Measurements from ENCODE around the gene MACROD2.

MACROD2 gene

GRCh38 chr20:15774926-15775325 lies 1779.6 kb downstream of the MACROD2 start:
- no peak overlapping the region for H3K4me3 ChIP-seq
- H4K20me1 ChIP-seq: no peaks in the 10 kb centered on the region
- peaks cover 0 to 7% (median 0%) of the 10 kb centered on the region in 10 experiments; a peak in 4 of 20 replicates for H3K4me1 ChIP-seq
- H3K27ac ChIP-seq: no peak overlapping the region
- no peaks in the 10 kb centered on the region for H3K36me3 ChIP-seq
- H3K27me3 ChIP-seq: no peaks in the 10 kb centered on the region
- H3K9me3 ChIP-seq (replicated peaks in 1 of 11): peaks cover 0 to 6% (median 0%) of the 10 kb centered on the region in 11 experiments; a peak in 1 of 22 replicates
- TF ChIP-seq Cebpa-rat (IDR thresholded peaks at IDR 0.05): no peak
- H3K9ac ChIP-seq: no peak overlapping the region
- H3K4me2 ChIP-seq: no peak overlapping the region

GRCh38 chr20:15776770-15777466 lies 1781.6 kb downstream of the MACROD2 start:
- Histone ChIP-seq H3K4me1 (peaks cover 0 to 7% (median 0%) of the 10 kb centered on the region in 10 experiments; a peak in 4 of 20 replicates), H3K4me3 (no peak overlapping the region), H3K27ac (no peak overlapping the region), H3K9me3 (replicated peaks in 1 of 11) (peaks cover 0 to 6% (median 0%) of the 10 kb centered on the region in 11 experiments; a peak in 1 of 22 replicates), H3K4me2 (no peak overlapping the region), H4K20me1 (no peaks in the 10 kb centered on the region), H3K9ac (no peak overlapping the region), H3K36me3 (no peaks in the 10 kb centered on the region), H3K27me3 (no peaks in the 10 kb centered on the region)
- TF ChIP-seq Cebpa-rat (IDR thresholded peaks at IDR 0.05): no peak

- no peaks in the 10 kb centered on the region for H3K9me3 ChIP-seq (replicated peaks in 1 of 11)
- no peak for TF ChIP-seq Cebpa-rat (IDR thresholded peaks at IDR 0.05)
- H3K27ac ChIP-seq: no peak overlapping the region
- no peaks in the 10 kb centered on the region for H3K4me1 ChIP-seq
- no peak overlapping the region for H3K9ac ChIP-seq
- H3K4me2 ChIP-seq: no peak overlapping the region
- no peaks in the 10 kb centered on the region for H3K36me3 ChIP-seq
- no peak overlapping the region for H3K4me3 ChIP-seq
- H4K20me1 ChIP-seq: no peaks in the 10 kb centered on the region
- no peaks in the 10 kb centered on the region for H3K27me3 ChIP-seq
These were observed 1788.7 kb downstream of the MACROD2 start for GRCh38 chr20:15784020-15784419.

- H3K9ac ChIP-seq: no peak overlapping the region
- no peaks in the 10 kb centered on the region for H3K9me3 ChIP-seq (replicated peaks in 1 of 11)
- no peak overlapping the region for H3K27ac ChIP-seq
- H3K4me3 ChIP-seq: no peak overlapping the region
- H4K20me1 ChIP-seq: no peaks in the 10 kb centered on the region
- no peak overlapping the region for H3K4me2 ChIP-seq
- H3K27me3 ChIP-seq: no peaks in the 10 kb centered on the region
- TF ChIP-seq Cebpa-rat (IDR thresholded peaks at IDR 0.05): no peak
- peaks cover 0 to 3% (median 2%) of the 10 kb centered on the region in 10 experiments; a peak in 13 of 20 replicates for H3K4me1 ChIP-seq
- no peaks in the 10 kb centered on the region for H3K36me3 ChIP-seq
These were observed 1793.8 kb downstream of the MACROD2 start for GRCh38 chr20:15789079-15789478.

- no peaks in the 10 kb centered on the region for H3K36me3 ChIP-seq
- peaks cover 0 to 13% (median 10%) of the 10 kb centered on the region in 10 experiments; a peak in 14 of 20 replicates for H3K4me1 ChIP-seq
- no peak overlapping the region for H3K9ac ChIP-seq
- no peak for TF ChIP-seq Cebpa-rat (IDR thresholded peaks at IDR 0.05)
- no peaks in the 10 kb centered on the region; a peak in 1 of 22 replicates for H3K9me3 ChIP-seq (replicated peaks in 1 of 11)
- H3K27me3 ChIP-seq: no peaks in the 10 kb centered on the region
- H4K20me1 ChIP-seq: no peaks in the 10 kb centered on the region
- no peak overlapping the region for H3K4me2 ChIP-seq
- H3K4me3 ChIP-seq: no peak overlapping the region
- H3K27ac ChIP-seq: no peak overlapping the region
These were observed 1797.5 kb downstream of the MACROD2 start for GRCh38 chr20:15792855-15793254.

- Histone ChIP-seq H3K9me3 (replicated peaks in 1 of 11) (no peaks in the 10 kb centered on the region; a peak in 1 of 22 replicates), H3K27ac (no peak overlapping the region), H3K4me3 (no peak overlapping the region), H3K4me1 (peaks cover 0 to 13% (median 10%) of the 10 kb centered on the region in 10 experiments; a peak in 14 of 20 replicates), H3K4me2 (peak overlapping the region in 8 of 11 experiments; percentile 14 to 61 (median 44); a peak in 12 of 22 replicates), H3K27me3 (no peaks in the 10 kb centered on the region), H4K20me1 (no peaks in the 10 kb centered on the region), H3K36me3 (no peaks in the 10 kb centered on the region), H3K9ac (no peak overlapping the region)
- no peak for TF ChIP-seq Cebpa-rat (IDR thresholded peaks at IDR 0.05)
These were observed 1799.1 kb downstream of the MACROD2 start for GRCh38 chr20:15794409-15794808.

GRCh38 chr20:15795305-15796019 lies 1800.1 kb downstream of the MACROD2 start:
- no peaks in the 10 kb centered on the region for H3K27me3 ChIP-seq
- peaks cover 0 to 3% (median 0%) of the 10 kb centered on the region in 11 experiments; a peak in 3 of 22 replicates for H3K9me3 ChIP-seq (replicated peaks in 1 of 11)
- H3K9ac ChIP-seq: no peak overlapping the region
- no peaks in the 10 kb centered on the region for H4K20me1 ChIP-seq
- no peak for TF ChIP-seq Cebpa-rat (IDR thresholded peaks at IDR 0.05)
- no peaks in the 10 kb centered on the region for H3K36me3 ChIP-seq
- H3K4me3 ChIP-seq: no peak overlapping the region
- peaks cover 6 to 13% (median 10%) of the 10 kb centered on the region in 10 experiments; a peak in 16 of 20 replicates for H3K4me1 ChIP-seq
- no peak overlapping the region for H3K27ac ChIP-seq
- H3K4me2 ChIP-seq: peak overlapping the region in 3 of 11 experiments; percentile 49 to 61 (median 60); a peak in 1 of 22 replicates

- no peak overlapping the region for H3K4me3 ChIP-seq
- peak overlapping the region in 1 of 11 experiments; percentile 23; a peak in 3 of 22 replicates for H3K4me2 ChIP-seq
- H3K9ac ChIP-seq: no peak overlapping the region
- no peaks in the 10 kb centered on the region for H3K36me3 ChIP-seq
- TF ChIP-seq Cebpa-rat (IDR thresholded peaks at IDR 0.05): no peak
- peaks cover 0 to 4% (median 0%) of the 10 kb centered on the region in 11 experiments; a peak in 3 of 22 replicates for H3K9me3 ChIP-seq (replicated peaks in 1 of 11)
- H4K20me1 ChIP-seq: no peaks in the 10 kb centered on the region
- no peaks in the 10 kb centered on the region for H3K27me3 ChIP-seq
- peaks cover 0 to 10% (median 2%) of the 10 kb centered on the region in 10 experiments; a peak in 10 of 20 replicates for H3K4me1 ChIP-seq
- no peak overlapping the region for H3K27ac ChIP-seq
These were observed 1804.6 kb downstream of the MACROD2 start for GRCh38 chr20:15799871-15800270.

- Histone ChIP-seq H3K4me2 (no peak overlapping the region), H3K4me1 (peaks cover 0 to 10% (median 0%) of the 10 kb centered on the region in 10 experiments; a peak in 3 of 20 replicates), H3K9ac (no peak overlapping the region), H4K20me1 (no peaks in the 10 kb centered on the region), H3K27ac (no peak overlapping the region), H3K27me3 (no peaks in the 10 kb centered on the region), H3K4me3 (no peak overlapping the region), H3K9me3 (replicated peaks in 1 of 11) (peaks cover 0 to 4% (median 0%) of the 10 kb centered on the region in 11 experiments; a peak in 4 of 22 replicates), H3K36me3 (no peaks in the 10 kb centered on the region)
- no peak for TF ChIP-seq Cebpa-rat (IDR thresholded peaks at IDR 0.05)
These were observed 1806.7 kb downstream of the MACROD2 start for GRCh38 chr20:15802020-15802419.

Data from BLaER1 treated with 17β-estradiol and CSF1 and Interleukin-3, amounts not matched to agents 10 nM and 100 nM (cell line).